Right lobe of liver (tissue), 4 donors: ENCODE results near the gene CABS1.

Source experiments
- POLR2A ChIP-seq: fragments of 450-650 bp; IDR thresholded peaks from one replicate; pipeline ENCODE4 v1.6.1; 2017; ENCODE audit warnings: antibody characterized with exemption, mild to moderate bottlenecking
- TF ChIP-seq, protein P1 (sequence below), 4 donors: fragments of 200-600 bp in 3 of 4; fragments of 450-650 bp in 1 of 4; IDR thresholded peaks; one replicate each; pipeline versions ENCODE4 v1.5.1 to v1.8.0; 2016 to 2022; ENCODE audit warnings: antibody characterized with exemption in 4 of 4, mild to moderate bottlenecking in 2 of 4
- donor health status: DM: no; HTN: no; CAD: no.
- donor health status: DM: no; HTN: no; CAD: no.
- donor health status: DM: no; HTN: yes; CAD: no.

DNA sequence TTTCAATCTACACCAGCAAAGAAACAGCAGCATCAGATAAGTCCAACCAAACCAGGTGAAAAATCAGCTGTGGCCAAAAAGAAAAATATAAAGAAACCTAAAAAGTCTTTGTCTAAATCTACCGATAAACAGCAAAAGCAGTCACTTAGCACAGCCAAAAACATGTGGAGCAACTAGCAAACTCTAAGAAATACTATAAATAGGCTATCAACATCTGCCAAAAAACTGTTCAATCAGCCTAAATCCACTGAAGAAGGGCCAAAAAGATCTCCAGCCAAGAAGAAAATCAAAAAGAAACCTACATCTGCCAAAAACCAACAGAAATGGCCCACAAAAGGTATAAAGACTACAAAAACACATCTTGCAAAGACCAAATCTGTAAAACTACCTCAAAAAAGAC lies 36.7 kb upstream of the CABS1 start:
- TF ChIP-seq, protein P1, sequence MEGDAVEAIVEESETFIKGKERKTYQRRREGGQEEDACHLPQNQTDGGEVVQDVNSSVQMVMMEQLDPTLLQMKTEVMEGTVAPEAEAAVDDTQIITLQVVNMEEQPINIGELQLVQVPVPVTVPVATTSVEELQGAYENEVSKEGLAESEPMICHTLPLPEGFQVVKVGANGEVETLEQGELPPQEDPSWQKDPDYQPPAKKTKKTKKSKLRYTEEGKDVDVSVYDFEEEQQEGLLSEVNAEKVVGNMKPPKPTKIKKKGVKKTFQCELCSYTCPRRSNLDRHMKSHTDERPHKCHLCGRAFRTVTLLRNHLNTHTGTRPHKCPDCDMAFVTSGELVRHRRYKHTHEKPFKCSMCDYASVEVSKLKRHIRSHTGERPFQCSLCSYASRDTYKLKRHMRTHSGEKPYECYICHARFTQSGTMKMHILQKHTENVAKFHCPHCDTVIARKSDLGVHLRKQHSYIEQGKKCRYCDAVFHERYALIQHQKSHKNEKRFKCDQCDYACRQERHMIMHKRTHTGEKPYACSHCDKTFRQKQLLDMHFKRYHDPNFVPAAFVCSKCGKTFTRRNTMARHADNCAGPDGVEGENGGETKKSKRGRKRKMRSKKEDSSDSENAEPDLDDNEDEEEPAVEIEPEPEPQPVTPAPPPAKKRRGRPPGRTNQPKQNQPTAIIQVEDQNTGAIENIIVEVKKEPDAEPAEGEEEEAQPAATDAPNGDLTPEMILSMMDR (IDR thresholded peaks at IDR 0.05) = no peak
- TF ChIP-seq POLR2A = no peak
